NCI-H1694 (cell line): ENCODE measurements around the gene C1QC.
"Not testable (repeated sequence)": the region's sequence is repeated elsewhere in the genome, so short reads cannot be mapped to it uniquely, and the experiment has no call there.

ENCODE experiments used
- DNase-seq: peaks from one replicate; lab custom pipeline; 2025; lab: John Stamatoyannopoulos, UW

The C1QC gene

DNA sequence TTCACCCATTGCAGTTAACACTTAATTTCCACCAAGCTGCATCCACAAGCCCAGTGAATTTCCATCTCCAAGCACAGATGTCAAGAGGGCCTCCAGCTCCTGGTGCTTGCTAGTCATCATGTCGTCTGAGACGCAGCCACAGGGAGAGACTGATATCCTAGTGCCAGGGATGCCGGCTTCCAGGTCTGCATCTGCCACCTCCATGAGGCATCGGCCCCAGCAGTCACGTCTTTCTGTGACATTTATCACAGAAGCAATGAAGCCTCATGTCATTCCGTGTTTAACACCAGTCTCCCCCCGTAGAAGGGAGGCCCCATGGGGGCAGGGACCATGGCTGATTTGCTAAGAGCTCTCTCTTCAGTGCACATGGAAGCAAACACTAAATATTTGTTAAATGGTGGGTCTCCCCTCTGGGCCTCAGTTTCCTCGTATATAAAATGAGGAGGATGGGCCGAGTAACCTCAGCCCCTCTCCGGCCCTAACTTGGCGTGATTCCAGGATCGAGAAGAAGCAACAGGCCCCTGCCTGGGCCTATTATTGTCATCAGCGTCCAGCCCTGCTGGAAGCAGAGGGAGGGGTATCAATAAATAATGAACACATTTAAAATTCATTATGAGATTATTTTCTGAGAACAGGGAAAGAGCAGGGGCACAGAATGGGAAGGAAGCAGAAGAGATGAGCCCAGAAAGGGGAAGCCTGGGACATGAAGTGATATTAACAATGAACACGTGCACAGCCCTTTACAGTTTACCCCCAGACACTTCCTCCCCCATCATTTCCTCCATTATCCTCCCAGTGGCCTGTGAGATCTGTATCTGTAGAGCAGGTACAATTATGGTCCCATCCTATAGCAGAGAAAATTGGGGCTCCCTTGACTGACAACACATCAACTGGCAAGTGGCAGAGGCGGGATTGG lies 8.8 kb downstream of the C1QC start:
- DNase-seq = no peak

GRCh38 chr1:22652881-22653316 lies 9.5 kb downstream of the C1QC start, which contains the start of gene C1QB:
Gene C1QB, plus strand, starts transcription at chr1:22653236. Its CDS starts 6,227 bp downstream, at chr1:22659463.
- DNase-seq = no peak

DNA sequence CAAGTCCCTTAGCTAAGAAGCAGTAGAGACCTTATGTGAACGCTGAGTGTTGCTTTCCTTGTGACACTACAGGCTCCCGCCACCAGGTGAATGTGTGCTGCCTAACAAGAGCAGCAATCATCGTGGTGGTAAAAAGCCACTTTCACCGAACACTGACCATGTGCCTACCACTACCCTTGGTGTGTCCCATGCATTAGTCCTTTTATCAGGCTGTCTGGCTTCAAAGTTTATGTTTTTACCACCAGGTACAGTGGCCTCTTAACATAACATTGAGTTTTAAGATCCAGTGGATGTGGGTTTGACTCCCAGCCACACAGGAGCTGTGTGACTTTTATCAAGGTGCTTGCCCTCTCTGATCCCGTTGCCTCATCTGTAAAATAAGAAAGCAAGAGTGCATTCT lies 11.3 kb downstream of the C1QC start:
- DNase-seq = no peak

DNA sequence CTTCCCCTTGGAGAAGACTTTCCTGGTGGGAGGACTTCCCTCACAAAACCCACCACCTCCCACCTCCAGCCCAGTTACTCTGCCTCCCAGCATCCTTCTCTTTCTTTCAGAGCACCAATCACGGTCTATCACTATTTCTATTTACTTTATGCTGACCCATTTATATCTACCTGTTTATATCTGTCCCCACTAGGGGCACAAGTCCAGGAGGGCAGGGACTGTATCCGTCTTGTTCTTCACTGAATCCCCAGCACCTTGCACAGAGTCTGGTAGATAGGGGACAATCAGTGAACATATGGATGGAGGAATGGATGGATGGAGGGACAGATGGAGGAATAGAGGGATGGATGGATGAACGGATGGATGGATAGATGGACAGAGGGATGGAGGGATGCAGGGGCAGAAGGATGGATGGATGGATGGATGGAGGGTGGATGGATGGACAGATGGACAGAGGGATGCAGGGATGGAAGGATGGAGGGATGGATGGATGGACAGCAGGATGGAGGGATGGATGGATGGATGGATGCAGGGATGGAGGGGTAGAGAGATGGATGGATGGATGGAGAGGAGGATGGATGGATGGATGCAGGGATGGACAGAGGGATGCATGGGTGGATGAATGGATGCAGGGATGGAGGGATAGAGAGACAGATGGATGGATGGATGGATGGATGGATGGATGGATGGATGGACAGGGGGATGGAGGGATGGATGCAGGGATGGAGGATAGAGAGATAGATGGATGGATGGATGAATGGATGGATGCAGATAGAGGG lies 15.1 kb downstream of the C1QC start:
- no peak for DNase-seq

DNA sequence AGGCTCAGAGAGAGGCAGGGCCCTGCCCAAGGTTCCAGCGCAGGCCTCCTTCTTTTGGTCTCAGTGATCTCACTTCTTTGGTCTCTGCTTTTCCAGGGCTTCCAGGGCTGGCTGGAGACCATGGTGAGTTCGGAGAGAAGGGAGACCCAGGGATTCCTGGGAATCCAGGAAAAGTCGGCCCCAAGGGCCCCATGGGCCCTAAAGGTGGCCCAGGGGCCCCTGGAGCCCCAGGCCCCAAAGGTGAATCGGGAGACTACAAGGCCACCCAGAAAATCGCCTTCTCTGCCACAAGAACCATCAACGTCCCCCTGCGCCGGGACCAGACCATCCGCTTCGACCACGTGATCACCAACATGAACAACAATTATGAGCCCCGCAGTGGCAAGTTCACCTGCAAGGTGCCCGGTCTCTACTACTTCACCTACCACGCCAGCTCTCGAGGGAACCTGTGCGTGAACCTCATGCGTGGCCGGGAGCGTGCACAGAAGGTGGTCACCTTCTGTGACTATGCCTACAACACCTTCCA lies 17.3 kb downstream of the C1QC start:
- no peak for DNase-seq

DNA sequence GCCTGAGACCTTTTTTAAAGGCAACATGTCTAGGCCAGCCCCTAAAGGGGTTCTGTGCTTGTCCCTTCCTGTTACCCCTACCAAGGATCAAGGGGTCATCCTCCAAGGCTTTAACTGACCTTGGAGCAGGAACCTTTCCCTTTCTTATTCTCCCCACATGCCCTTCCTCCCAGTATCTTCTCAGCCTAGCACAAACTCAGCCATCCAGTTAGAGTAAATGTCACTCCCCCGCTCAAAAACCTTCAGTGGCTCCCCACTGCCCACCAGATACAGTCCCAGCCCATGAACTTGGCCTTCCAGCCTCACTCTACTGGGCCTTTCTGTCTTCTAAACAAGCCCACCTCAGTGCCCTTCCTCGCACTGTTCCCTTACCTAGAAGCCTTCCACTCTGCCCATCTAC lies 18.4 kb downstream of the C1QC start:
- no peak for DNase-seq

DNA sequence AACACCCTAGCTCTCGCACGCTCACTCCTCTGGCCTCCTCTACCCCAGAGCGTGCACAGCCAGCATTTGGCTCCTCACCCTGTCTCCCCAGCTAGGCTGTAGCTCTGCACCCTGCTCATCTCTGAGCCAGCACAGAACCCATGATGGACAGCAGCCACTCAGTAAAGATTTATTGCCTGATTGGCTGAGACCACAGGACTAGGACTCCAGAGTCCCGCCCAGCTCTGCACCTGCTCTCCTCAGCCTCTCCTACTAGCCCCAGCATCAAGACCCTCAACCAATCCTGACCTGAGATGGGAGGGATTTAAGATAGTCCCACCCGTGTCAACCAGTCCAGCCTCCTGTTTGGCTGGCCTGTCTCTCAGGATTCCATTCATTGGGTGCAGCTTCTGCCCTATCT lies 18.9 kb downstream of the C1QC start:
- no peak for DNase-seq

DNA sequence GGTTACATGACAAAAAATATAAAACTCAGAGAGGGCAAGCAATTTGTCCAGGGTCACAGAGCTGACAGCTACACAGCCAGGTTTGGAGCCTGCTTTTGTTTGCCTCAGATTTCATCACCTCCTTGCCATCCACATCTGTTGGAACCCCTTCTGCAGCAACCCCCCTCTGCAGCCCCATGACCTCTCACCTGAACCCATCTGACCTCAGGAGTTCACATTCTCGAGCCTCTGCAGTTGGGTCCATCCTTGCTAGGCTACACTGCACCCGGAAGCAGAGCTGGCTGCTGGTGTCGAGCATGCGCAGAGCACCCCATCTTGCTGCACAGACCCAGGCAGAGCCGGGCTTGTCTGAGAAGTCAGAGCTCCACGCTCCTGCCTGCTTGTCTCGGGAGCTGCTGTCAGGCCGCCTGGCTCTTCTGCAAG lies 19.6 kb downstream of the C1QC start:
- no peak for DNase-seq

DNA sequence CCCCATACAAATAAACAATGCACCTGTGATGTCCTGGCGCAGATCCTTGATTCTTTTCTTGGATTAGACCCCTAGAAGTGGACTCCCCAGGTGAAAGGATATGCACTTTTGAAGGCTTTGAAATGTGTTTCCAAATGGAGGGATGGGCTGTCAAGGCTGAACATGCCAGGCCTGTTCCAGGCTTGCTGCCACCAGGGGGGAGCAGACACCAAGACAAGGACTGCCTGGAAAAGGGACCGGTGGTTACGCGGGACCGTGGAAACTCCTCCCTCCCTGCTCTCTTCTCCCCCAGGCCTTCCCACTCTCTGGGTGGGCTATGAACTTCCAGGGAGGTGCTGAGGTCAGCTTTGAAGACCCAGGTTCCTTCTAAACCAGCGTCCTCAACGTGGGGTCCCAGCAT lies 22.3 kb downstream of the C1QC start:
- peak; percentile 17 for DNase-seq

- no peak for DNase-seq
Observed at GRCh38 chr1:22666412-22666811, 23.0 kb downstream of the C1QC start.

GRCh38 chr1:22668840-22669239 lies 25.4 kb downstream of the C1QC start:
- not testable (repeated sequence) for DNase-seq

DNA sequence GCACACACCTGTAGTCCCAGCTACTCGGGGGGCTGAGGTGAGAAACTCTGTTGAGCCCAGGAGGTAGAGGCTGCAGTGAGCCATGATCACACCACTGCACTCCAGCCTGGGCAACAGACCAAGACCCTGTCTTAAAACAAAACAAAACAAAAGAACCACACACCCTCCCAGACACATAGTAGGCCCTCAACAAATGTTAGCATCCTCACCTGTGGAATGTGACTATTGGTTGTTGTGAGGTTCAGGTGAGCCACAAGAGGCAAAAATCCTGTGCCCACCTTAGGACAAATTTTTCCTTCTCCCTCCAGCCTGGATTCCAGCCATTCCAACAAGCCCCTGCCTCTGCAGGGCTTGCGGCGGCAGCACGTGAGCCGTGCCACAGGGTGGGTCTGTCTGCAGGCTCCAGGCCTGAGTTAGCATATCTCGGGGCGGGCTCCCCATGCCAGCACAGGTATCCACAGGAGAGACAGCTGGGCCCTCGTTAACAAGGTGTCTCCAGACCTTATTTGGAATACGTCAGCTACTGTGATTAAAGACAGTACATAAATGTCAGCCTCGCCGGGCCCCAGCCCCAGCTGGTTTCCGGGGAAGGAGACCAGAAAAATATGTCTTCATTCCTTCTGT lies 27.0 kb downstream of the C1QC start:
- DNase-seq = no peak

DNA sequence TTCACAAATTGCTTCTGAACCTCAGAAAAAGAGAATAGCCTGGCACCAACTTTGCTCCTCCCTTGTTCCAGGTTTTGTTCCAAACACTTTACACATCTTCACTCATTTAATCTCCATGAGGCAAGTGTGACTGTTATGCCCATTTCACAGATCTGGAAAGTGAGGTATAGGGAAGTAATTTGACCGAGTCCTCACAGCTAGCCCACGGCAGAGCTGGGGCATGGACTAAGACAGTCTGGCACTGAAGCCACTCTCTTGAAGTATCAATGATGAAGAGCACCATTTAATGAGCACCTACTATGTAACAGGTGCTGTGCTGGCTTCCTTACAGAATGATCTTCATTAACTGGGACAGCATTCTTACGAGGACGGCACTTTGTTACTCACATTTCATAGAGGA lies 28.6 kb downstream of the C1QC start:
- no peak for DNase-seq

DNA sequence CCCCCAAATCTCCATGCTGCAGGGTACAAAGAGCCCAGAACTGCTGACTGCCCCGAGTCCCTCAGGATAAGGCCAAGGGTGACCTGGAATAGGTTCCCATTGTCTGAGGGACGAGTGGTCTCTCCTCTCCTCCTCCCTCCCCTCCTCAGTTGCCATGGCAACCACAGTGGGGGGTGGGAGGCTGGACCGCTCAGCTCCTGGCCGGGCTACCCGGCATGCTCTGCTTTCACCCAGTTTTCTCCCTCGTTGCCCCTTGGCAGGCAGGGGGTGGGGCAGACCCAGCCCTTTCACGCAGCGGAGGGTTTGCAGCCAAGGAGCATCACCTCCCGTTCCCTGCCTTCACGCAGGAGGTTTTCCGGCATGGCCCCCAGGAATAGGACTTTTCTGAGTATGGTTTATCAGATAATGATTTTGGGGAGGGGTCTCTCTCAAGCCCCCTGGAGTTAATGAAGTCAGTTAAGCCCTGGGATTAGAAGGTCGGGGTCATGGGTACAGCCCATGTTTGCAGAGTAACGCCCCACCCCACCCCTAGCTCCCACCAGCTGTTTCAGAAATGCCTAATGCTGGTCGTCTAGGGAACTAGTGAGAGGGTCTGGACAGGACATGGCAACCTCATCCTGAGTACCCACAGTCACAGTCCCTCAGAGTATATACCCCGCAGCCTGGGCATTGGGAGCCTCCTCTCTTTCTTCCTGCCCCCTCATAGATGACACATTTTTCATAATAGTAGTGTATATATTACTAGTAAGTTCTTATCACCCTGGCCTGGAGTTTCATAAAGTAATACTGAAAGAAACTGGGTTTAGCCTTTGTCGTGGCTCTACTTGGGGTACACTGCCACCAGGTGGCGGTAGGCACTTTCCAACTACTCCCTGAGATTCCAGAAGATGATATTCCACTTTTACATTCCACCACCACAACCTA lies 30.3 kb downstream of the C1QC start:
- peak; percentile 46 for DNase-seq

- no peak for DNase-seq
Observed at GRCh38 chr1:22674410-22674749, 30.9 kb downstream of the C1QC start.

GRCh38 chr1:22676151-22676550 lies 32.7 kb downstream of the C1QC start:
- DNase-seq = not testable (repeated sequence)

GRCh38 chr1:22676916-22677583 lies 33.6 kb downstream of the C1QC start:
- DNase-seq = no peak

- no peak for DNase-seq
Observed at GRCh38 chr1:22677931-22678896, 34.8 kb downstream of the C1QC start.

- DNase-seq = no peak
Observed at GRCh38 chr1:22680726-22681125, 37.3 kb downstream of the C1QC start.
